SU-DHL-6 (cell line): ENCODE data around the gene DIS3L2.

ENCODE experiments used
- H2AFZ ChIP-seq: fragments of 200-600 bp; sonication (generic); 2 replicates; pipeline ENCODE4 v1.6.1; 2014; ENCODE audit warnings: low read depth, mild to moderate bottlenecking, moderate library complexity, mixed read lengths, antibody characterized with exemption, low read length; ENCODE audit not compliant: severe bottlenecking
- H3F3A ChIP-seq: fragments of 200-600 bp; shearing (Covaris generic); 2 replicates; pipeline ENCODE4 v1.6.0; 2016; ENCODE audit warnings: antibody characterized with exemption, mild to moderate bottlenecking; ENCODE audit not compliant: insufficient read depth
- H3K27ac ChIP-seq: fragments of 200-600 bp; sonication (generic); 2 replicates; pipeline ENCODE4 v1.5.1; 2016; ENCODE audit warnings: low read depth, mild to moderate bottlenecking, low read length, moderate library complexity, mixed read lengths
- H3K27me3 ChIP-seq: fragments of 200-600 bp; sonication (generic), shearing (Covaris generic); 2 replicates; pipeline ENCODE4 v1.6.0; 2014; ENCODE audit warnings: mild to moderate bottlenecking, low read length
- H3K36me3 ChIP-seq: fragments of 200-600 bp; sonication (generic); 2 replicates; pipeline ENCODE4 v1.6.1; 2014; ENCODE audit warnings: mild to moderate bottlenecking, low read length, mixed read lengths
- H3K4me2 ChIP-seq: fragments of 300-600, 200-600 bp; shearing (Covaris generic), sonication (generic); 2 replicates; pipeline ENCODE4 v1.6.0; 2014; ENCODE audit warnings: low read length, low read depth, mild to moderate bottlenecking; ENCODE audit not compliant: poor library complexity, severe bottlenecking
- H3K4me3 ChIP-seq: fragments of 200-600 bp; sonication (generic); 2 replicates; pipeline ENCODE4 v1.5.1; 2014; ENCODE audit warnings: antibody characterized with exemption, low read length, mild to moderate bottlenecking, mixed read lengths; ENCODE audit not compliant: insufficient read depth, poor library complexity, severe bottlenecking
- H3K79me2 ChIP-seq: fragments of 200-600 bp; sonication (generic); 2 replicates; pipeline ENCODE4 v1.6.1; 2014; ENCODE audit warnings: mild to moderate bottlenecking, low read length, moderate library complexity; ENCODE audit not compliant: insufficient read depth
- H3K9ac ChIP-seq: fragments of 200-600 bp; sonication (generic); 2 replicates; pipeline ENCODE4 v1.7.0; 2014; ENCODE audit warnings: mild to moderate bottlenecking, low read length
- H3K9me2 ChIP-seq: fragments of 200-600 bp; sonication (generic); replicated peaks from 2 replicates; pipeline ENCODE4 v1.6.1; 2014; ENCODE audit warnings: low read length; ENCODE audit not compliant: insufficient read depth
- H3K9me3 ChIP-seq: fragments of 200-600 bp; sonication (generic); 2 replicates; pipeline ENCODE4 v1.6.1; 2014; ENCODE audit warnings: low read length, mixed read lengths; ENCODE audit not compliant: insufficient read depth
- H4K20me1 ChIP-seq: fragments of 200-600 bp; sonication (generic); 2 replicates; pipeline ENCODE4 v1.6.1; 2014; ENCODE audit warnings: low read depth, mild to moderate bottlenecking, antibody characterized with exemption, low read length, moderate library complexity, mixed read lengths
- EZH2phosphoT487 ChIP-seq: fragments of 200-600 bp; sonication (generic), shearing (Covaris generic); conservative IDR thresholded peaks from 2 replicates; pipeline ENCODE4 v1.6.1; 2018; ENCODE audit warnings: mild to moderate bottlenecking, antibody characterized with exemption, low read length, moderate library complexity, mixed read lengths
- TF ChIP-seq, protein P1 (sequence below): fragments of 200-600 bp; sonication (generic); IDR thresholded peaks from one replicate; pipeline ENCODE4 v1.5.1; 2017; ENCODE audit warnings: antibody characterized with exemption, mild to moderate bottlenecking, low read length, moderate library complexity; ENCODE audit not compliant: insufficient read depth, poor library complexity, severe bottlenecking

DIS3L2 gene

DNA sequence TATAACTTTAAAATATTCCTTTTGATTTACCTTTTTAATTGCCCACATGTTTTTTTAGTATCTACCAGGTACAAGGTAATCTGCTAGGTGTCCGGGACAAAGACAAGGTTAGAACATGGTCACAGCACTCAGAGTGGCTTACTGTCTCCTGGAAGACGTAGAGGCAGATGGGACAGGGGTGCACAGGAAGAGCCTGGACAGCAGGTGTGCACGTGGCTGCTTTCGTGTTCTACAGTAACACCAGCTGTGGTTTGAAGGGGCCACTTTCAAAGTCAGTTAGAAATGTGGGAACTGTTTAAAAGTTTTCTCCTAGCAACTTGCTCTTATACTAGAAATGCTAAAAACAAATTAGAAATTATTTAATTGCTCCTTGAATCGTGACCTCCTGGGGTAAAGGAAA lies 314.2 kb downstream of the DIS3L2 start:
- H3K4me2 ChIP-seq: no peak overlapping the region
- H3F3A ChIP-seq: no peaks in the 10 kb centered on the region
- H3K9me2 ChIP-seq: no peaks in the 10 kb centered on the region
- H3K9me3 ChIP-seq: no peaks in the 10 kb centered on the region
- no peak overlapping the region for H3K4me3 ChIP-seq
- no peak overlapping the region for H3K9ac ChIP-seq
- no peak for TF ChIP-seq EZH2phosphoT487
- TF ChIP-seq, protein P1, sequence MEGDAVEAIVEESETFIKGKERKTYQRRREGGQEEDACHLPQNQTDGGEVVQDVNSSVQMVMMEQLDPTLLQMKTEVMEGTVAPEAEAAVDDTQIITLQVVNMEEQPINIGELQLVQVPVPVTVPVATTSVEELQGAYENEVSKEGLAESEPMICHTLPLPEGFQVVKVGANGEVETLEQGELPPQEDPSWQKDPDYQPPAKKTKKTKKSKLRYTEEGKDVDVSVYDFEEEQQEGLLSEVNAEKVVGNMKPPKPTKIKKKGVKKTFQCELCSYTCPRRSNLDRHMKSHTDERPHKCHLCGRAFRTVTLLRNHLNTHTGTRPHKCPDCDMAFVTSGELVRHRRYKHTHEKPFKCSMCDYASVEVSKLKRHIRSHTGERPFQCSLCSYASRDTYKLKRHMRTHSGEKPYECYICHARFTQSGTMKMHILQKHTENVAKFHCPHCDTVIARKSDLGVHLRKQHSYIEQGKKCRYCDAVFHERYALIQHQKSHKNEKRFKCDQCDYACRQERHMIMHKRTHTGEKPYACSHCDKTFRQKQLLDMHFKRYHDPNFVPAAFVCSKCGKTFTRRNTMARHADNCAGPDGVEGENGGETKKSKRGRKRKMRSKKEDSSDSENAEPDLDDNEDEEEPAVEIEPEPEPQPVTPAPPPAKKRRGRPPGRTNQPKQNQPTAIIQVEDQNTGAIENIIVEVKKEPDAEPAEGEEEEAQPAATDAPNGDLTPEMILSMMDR: no peak
- H3K79me2 ChIP-seq: no peaks in the 10 kb centered on the region
- no peak overlapping the region for H3K27ac ChIP-seq
- no peak overlapping the region for H2AFZ ChIP-seq
- H3K36me3 ChIP-seq: no peaks in the 10 kb centered on the region
- H3K27me3 ChIP-seq: no peaks in the 10 kb centered on the region
- no peaks in the 10 kb centered on the region for H4K20me1 ChIP-seq

DNA sequence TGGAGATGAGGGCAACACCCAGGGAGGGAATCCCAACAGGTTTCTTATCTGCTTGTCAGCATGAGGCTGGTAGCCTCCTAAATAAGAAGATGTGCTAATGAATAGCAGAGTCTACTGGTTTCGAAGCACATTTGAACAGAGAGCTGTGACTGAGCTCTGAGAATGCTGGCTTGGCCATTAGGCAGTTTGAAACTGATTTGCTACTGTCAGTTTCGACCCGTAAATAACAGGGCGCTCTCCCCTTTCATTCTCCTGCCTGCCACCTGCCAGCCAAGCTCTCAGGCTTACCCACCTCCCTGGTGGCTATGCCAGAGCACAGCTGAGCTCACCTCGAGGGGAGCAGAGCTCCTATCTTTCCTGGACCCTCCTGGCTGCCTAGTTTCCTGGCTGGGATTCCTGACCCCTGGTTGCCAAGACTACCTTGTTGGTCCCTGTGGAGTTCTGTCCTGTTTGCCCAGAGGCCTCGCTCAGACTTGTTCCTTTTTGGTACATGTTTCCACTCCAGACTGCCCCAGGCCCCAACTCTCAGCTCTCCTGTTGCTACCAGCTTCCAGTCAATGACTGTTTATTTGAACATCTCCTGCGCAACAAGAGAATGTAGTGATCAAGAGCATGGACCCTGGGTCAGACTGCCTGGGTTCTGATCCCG lies 314.7 kb downstream of the DIS3L2 start:
- no peaks in the 10 kb centered on the region for H3K9me2 ChIP-seq
- no peaks in the 10 kb centered on the region for H3K36me3 ChIP-seq
- no peaks in the 10 kb centered on the region for H3K79me2 ChIP-seq
- no peaks in the 10 kb centered on the region for H4K20me1 ChIP-seq
- H3F3A ChIP-seq: no peaks in the 10 kb centered on the region
- no peak overlapping the region for H3K27ac ChIP-seq
- H3K27me3 ChIP-seq: no peaks in the 10 kb centered on the region
- no peak overlapping the region for H3K4me2 ChIP-seq
- TF ChIP-seq, protein P1: no peak
- TF ChIP-seq EZH2phosphoT487: no peak
- H3K9ac ChIP-seq: no peak overlapping the region
- no peak overlapping the region for H2AFZ ChIP-seq
- H3K9me3 ChIP-seq: no peaks in the 10 kb centered on the region
- no peak overlapping the region for H3K4me3 ChIP-seq

DNA sequence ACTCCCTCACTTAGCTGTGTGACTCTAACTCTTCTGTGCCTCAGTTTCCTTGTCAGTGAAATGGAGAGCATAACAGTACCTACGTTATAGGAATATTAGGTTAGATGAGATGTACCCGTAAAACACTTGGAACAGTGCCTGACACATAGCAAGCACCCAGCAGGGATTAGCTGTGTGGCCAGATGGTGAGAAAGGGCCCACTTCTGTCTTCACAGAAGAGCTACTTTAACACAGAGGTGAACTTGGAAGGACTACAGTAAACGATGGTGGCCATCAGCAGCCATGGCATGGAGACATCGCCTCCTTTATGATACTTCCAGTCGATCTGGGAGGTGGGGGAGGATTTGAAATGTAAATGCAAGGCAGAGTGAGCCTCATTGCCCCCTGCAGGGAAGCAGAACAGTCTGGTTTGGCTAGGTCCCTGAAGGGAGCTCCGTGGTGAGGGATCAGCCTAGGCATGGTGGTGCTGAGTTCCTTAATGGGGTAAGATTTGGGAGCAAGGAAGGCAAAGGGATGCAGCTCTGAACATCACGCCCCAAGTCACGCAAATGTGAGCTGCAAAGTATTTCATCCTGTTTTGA lies 315.3 kb downstream of the DIS3L2 start:
- TF ChIP-seq, protein P1: no peak
- no peak for TF ChIP-seq EZH2phosphoT487
- H3K9me3 ChIP-seq: no peaks in the 10 kb centered on the region
- no peak overlapping the region for H3K9ac ChIP-seq
- no peak overlapping the region for H2AFZ ChIP-seq
- H3K4me2 ChIP-seq: no peak overlapping the region
- H4K20me1 ChIP-seq: no peaks in the 10 kb centered on the region
- H3K27me3 ChIP-seq: no peaks in the 10 kb centered on the region
- H3K36me3 ChIP-seq: no peaks in the 10 kb centered on the region
- no peaks in the 10 kb centered on the region for H3K79me2 ChIP-seq
- H3F3A ChIP-seq: no peaks in the 10 kb centered on the region
- H3K9me2 ChIP-seq: no peaks in the 10 kb centered on the region
- no peak overlapping the region for H3K4me3 ChIP-seq
- H3K27ac ChIP-seq: no peak overlapping the region
